Erythroblast (primary cell): ENCODE results near the gene MTA2.
"Not testable (repeated sequence)": the region's sequence is repeated elsewhere in the genome, so short reads cannot be mapped to it uniquely, and the experiment has no call there.

ENCODE experiments used
- DNase-seq, 2 experiments: peaks; one replicate each; lab custom pipeline; 2025; lab: John Stamatoyannopoulos, UW
- GATA1 ChIP-seq: IDR thresholded peaks from 2 replicates; pipeline ENCODE4 v1.6.1; 2011; ENCODE audit warnings: low read depth, mild to moderate bottlenecking, control low read depth, low read length, moderate library complexity
- POLR2A ChIP-seq: IDR thresholded peaks from 2 replicates; pipeline ENCODE4 v1.6.1; 2011; ENCODE audit warnings: mild to moderate bottlenecking, low read length

The MTA2 gene

GRCh38 chr11:62601372-62602140 is at the start of gene MTA2:
MTA2 (minus strand) TSS chr11:62601865; CDS start chr11:62601450, 415 bp downstream.
- peak; percentile 99 for DNase-seq
- TF ChIP-seq POLR2A (peak; percentile 82), GATA1 (no peak)

GRCh38 chr11:62650283-62650682 is 48.6 kb upstream of the MTA2 start:
- not testable (repeated sequence) for DNase-seq

- TF ChIP-seq POLR2A (no peak), GATA1 (no peak)
- no peak for DNase-seq
Measured at GRCh38 chr11:62649486-62649885, 47.8 kb upstream of the MTA2 start.

- TF ChIP-seq GATA1, result no peak
- no peak for TF ChIP-seq POLR2A
- no peak for DNase-seq
Measured at GRCh38 chr11:62648967-62649364, 47.3 kb upstream of the MTA2 start.

DNA sequence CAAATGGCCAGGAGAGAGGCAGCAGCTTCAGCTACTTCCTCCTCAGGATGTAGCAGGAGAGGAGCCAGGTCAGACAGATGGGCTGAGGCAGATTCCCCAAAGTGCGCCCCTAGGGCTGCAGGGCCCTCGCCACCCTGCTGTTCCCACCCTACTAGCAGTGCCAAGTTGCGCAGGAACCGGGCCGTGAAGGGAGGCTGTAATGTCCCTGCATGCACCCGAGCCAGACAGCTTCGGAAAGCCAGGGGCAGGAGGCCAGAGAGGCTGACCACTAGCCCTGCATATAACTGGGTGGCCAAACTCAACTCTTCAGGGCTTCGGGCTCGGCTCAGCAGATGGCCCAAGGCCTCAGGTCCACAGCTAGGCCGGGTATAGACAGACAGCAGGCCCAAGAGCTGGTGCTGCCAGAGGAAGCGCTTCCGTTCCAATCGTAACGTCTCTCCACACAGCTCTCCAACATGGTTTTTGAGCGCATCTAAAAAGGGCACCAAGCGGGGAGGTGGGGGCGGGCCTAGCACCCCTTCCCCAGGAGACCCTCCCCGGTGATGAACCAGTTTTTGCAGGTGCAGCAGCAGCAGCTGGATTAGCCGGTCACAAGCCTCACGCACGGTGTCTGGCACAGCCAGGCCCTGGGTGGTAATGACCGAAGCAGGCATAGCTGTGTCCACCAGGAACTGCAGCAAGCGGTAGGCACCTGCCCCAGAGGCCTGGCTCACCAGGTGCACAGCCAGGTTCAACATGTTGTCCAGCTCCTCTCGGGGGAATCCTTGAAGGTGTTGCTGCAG is 46.7 kb upstream of the MTA2 start:
- DNase-seq, result no peak
- no peak for TF ChIP-seq GATA1

DNA sequence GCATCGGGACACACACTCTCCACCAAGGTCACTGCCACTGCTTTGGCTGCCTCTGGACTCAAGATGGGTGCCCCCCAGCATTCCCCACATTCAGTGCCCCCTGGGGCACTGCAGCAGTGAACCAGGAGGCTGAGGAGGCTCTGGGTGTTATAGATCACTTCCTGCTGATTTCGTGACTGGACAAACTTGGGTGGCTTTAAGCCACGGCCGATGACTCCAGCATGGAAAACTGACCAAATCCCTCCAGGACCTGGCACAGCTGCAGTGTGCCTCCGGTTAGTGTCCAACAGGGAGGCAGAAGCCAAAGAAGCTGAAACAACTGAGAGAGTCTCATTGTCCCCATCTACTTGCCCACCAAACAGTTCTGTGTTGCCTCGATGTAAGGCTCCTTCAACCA is 45.9 kb upstream of the MTA2 start:
- TF ChIP-seq GATA1, result no peak
- TF ChIP-seq POLR2A, result no peak
- DNase-seq, result no peak

DNA sequence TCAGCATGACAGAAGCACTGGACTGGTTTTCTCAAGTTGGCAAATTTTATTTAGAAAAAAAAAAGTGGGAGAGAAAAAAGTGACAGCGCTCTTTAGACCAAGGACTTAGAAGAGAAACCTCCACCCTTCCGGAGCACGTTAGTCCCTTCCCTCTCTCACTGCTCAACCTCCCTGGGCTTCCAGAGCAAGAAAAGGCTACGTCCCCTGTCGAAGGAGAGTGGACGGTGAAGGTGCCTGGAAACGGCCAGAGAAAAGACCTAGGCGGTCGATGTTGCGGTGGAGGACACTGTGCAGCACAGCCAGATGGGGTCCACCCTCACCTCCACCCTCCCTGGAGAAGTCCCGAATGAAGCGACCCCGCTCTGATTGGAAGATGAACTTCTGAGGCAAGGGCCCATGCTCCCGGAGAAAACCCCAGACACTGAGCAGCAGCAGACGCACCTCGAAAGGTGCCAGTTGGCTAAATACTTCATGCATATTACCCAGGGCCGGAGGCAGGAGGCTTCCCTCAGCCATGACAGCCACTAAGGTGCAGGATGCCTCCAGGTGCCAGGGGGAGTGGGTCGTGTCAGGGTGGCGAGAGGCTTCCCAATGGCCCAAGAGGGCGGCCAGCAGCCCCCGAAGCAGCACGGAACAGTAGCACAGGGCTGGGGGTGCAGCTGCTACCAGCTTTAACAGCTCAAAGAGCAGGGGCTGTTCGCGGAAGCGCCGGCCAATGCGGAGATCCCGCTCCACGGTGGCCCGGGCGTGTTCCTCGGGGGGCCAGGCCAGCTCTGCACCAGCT is 45.4 kb upstream of the MTA2 start:
- no peak for DNase-seq
- TF ChIP-seq POLR2A (no peak), GATA1 (no peak)

DNA sequence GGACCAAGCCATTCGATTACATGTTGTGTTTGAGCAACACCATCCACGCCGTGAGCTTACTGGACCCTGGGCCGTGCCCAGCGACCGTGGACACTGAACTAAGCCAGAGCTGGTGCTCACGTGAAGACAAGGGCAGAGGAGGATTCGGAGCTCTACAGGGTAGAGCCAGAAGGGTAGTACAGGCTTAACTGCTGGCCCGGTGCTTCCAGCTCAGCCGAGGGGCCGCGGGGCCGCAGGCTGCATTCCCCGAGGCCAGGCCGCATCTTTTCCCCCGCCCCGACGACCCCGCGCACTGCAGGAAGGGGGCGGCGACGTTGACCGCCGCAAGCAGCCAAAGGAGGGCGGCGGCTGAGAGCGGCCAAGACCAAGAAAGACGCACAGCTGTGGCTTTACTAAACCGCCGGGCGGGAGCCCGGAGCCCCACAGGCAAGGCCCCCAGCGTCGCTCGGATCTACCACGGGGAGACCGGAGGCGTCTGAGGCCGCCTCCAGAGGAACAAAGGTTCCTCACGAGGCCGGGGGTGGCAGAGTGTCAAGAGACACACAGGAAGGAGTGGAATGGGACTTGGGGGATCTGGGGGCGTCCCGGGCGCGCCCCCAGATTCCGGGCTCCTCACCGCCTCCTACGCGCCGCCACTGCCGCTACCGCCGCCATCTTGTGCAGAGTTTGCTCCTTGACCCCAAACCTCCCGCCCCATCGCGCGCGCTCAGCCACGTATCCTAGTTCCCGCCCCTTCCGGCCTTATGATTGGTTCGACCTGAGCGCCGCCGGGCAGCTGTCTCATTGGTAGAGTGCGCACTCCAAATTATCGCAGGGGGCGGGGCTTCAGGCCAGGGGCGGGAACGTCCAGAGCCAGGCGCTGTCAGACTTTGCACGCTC is 44.5 kb upstream of the MTA2 start, which contains the start of gene GANAB:
GANAB (minus strand) TSS at position 668 of the 879 bp plus-strand sequence; CDS start at position 654, 14 bp downstream.
- DNase-seq, result peak; percentile 99
- TF ChIP-seq GATA1, result no peak
- TF ChIP-seq POLR2A, result peak; percentile 88

- DNase-seq, result peak in 1 of 2 experiments; percentile 64
- TF ChIP-seq GATA1, result no peak
- TF ChIP-seq POLR2A, result no peak
Measured at GRCh38 chr11:62645671-62645945, 43.9 kb upstream of the MTA2 start.

DNA sequence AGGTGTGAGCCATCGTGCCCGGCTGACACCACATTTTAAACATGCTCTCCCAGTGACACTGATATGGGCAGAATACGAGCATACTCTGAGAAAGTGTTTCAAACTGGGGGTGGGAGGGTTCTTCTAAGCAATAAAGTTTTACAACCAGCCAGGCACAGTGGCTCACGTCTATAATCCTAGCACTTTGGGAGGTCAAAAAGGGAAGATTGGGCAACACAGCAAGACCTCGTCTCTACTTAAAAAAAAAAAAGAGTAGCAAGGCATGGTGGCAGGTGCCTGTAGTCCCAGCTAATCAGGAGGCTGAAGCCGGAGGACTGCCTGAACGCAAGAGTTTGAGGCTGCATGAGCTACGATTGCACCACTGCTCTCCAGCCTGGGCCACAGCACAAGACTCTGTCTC is 42.6 kb upstream of the MTA2 start:
- TF ChIP-seq POLR2A (no peak), GATA1 (no peak)
- no peak for DNase-seq

DNA sequence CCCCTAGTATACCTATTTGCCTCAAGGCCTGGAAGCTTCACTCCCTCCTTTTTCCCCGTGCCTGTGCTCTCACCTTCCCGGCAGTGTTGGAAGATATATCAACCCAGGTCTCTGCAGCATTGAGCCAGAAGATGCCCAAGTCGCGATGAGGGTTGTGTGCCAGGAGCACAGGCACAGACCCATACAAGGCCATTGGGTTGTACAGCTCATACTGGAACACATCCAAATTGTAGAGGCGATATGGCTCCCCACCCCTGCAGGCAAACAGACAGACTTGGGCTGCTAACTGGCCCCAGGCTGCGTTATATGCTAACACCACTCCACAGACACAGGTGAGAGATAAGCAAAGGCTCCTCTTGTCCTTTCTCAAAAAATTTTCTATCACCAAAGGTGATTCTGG is 30.8 kb upstream of the MTA2 start:
- DNase-seq, result no peak
- TF ChIP-seq POLR2A, result no peak
- no peak for TF ChIP-seq GATA1

GRCh38 chr11:62627713-62628112 is 26.0 kb upstream of the MTA2 start:
- DNase-seq, result no peak
- TF ChIP-seq GATA1, result no peak
- TF ChIP-seq POLR2A, result no peak

DNA sequence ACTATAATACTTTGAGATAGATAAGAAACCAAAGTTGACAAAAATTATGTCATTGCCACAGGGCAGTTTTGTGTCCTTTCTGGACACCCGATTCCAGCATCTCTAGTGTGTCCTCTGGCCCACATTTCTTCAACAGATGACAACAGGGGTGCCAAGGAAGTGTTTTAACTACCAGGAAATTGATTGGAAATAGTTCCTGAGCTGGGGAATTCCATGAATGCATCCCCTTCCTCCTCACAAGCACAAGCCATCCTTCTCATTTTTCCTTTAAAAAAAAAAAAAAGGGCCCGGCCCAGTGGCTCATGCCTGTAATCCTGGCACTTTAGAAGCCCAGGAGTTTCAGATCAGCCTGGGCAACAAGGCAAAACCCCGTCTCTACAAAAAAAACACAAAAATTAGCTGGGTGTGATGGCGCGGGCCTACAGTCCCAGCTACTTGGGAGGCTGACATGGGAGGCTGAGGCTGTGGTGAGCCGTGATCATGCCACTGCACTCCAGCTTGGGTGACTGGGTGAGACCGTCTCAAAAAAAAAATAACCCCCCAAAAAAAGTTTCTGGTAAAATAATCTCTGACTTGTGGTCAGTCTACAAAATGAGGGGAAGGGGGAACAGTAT is 20.9 kb upstream of the MTA2 start:
- TF ChIP-seq POLR2A (no peak), GATA1 (no peak)
- DNase-seq, result no peak
